PFSK-1 (cell line): ENCODE measurements around the gene CTDSPL.

Experiments used
- FOXP2 ChIP-seq: optimal IDR thresholded peaks from 2 replicates; pipeline ENCODE3; 2011; ENCODE audit warnings: borderline replicate concordance, control low read depth, inconsistent platforms; ENCODE audit not compliant: insufficient read depth; ENCODE audit errors: extremely low read length, extremely low read depth
- POLR2AphosphoS5 ChIP-seq: IDR thresholded peaks from 2 replicates; pipeline ENCODE4 v1.6.1; 2012; ENCODE audit warnings: low read depth, mild to moderate bottlenecking, control low read depth, low read length, moderate library complexity
- REST ChIP-seq, 2 experiments: IDR thresholded peaks; 2 replicates each; pipeline versions ENCODE4 v1.6.1 to v1.8.0; 2011 to 2012; ENCODE audit warnings: low read depth in 2 of 2, low read length in 2 of 2, control low read depth in 1 of 2, inconsistent platforms in 1 of 2, mild to moderate bottlenecking in 1 of 2, moderate library complexity in 1 of 2; ENCODE audit not compliant: insufficient read depth in 1 of 2
- SIN3A ChIP-seq: IDR thresholded peaks from 2 replicates; pipeline ENCODE4 v1.6.1; 2012; ENCODE audit warnings: mild to moderate bottlenecking, low read length, moderate library complexity, borderline replicate concordance; ENCODE audit not compliant: insufficient read depth
- TAF1 ChIP-seq: IDR thresholded peaks from 2 replicates; pipeline ENCODE4 v1.6.1; 2012; ENCODE audit warnings: low read length, control low read depth, borderline replicate concordance; ENCODE audit not compliant: insufficient read depth

GRCh38 chr3:37941608-37942508, 80.2 kb downstream of the CTDSPL start:
- TF ChIP-seq FOXP2 (no peak), SIN3A (no peak), TAF1 (no peak), REST (IDR thresholded peaks at IDR 0.05; ENCODE audit: insufficient read depth in 1 of 2, low read depth in 2 of 2, low read length in 2 of 2) (no peak), POLR2AphosphoS5 (no peak)
